PC-3 (cell line): ENCODE data around the gene TSHZ3. TPM values are rescaled to one million over a fixed set of nuclear protein-coding genes. Genes with fewer than 3 reads are reported as not detected.

Experiments
- ATAC-seq: fragments of 200-7000 bp; cut with Tn5 transposase; 2 replicates; pipeline ENCODE4 v1.9.1; 2020; ENCODE audit warnings: mild to moderate bottlenecking, moderate library complexity
- BruUV-seq: library from RNA; stranded (reverse); fragments of 400-500 nt; replicated peaks from 2 replicates; lab custom pipeline; 2021; lab: Mats Ljungman, UMichigan
- CTCF ChIA-PET: fragments of 300-600 bp; sonication (Branson Sonifier 250); formaldehyde crosslinking; loops from one replicate; lab custom pipeline; 2022; ENCODE audit warnings: antibody characterized with exemption; lab: Charles Lee
- POLR2A ChIA-PET: fragments of 300-600 bp; sonication (Branson Sonifier 250); formaldehyde crosslinking; loops from one replicate; lab custom pipeline; 2022; ENCODE audit warnings: antibody characterized with exemption; ENCODE audit not compliant: unreplicated experiment; lab: Charles Lee
- DNase-seq: peaks from one replicate; pipeline ENCODE4 v3.0.0-alpha.2; 2015
- H2AFZ ChIP-seq: fragments of 300-600 bp; sonication (generic); 2 replicates; pipeline ENCODE4 v1.6.0; 2016; ENCODE audit warnings: antibody characterized with exemption, low read length
- H3F3A ChIP-seq: fragments of 300-600 bp; sonication (generic); one replicate; pipeline ENCODE4 v1.6.0; 2017; ENCODE audit warnings: antibody characterized with exemption, low read length, control low read depth, mild to moderate bottlenecking; ENCODE audit not compliant: unreplicated experiment
- H3K27ac ChIP-seq: fragments of 300-600 bp; sonication (generic); 2 replicates; pipeline ENCODE4 v1.5.1; 2016; ENCODE audit warnings: mild to moderate bottlenecking, low read length
- H3K27me3 ChIP-seq: fragments of 300-600 bp; sonication (generic); 2 replicates; pipeline ENCODE4 v1.6.1; 2016; ENCODE audit warnings: low read length, mixed read lengths
- H3K36me3 ChIP-seq: fragments of 300-600 bp; sonication (generic); 2 replicates; pipeline ENCODE4 v1.6.1; 2016; ENCODE audit warnings: low read depth, mixed run types, low read length, mixed read lengths
- H3K4me1 ChIP-seq: fragments of 300-600 bp; sonication (generic); 2 replicates; pipeline ENCODE4 v1.5.1; 2016; ENCODE audit warnings: low read length; ENCODE audit not compliant: insufficient read depth
- H3K4me2 ChIP-seq: fragments of 300-600 bp; sonication (generic); 2 replicates; pipeline ENCODE4 v1.6.0; 2016; ENCODE audit warnings: low read length
- H3K4me3 ChIP-seq: fragments of 300-600 bp; sonication (generic); 2 replicates; pipeline ENCODE4 v1.5.1; 2016; ENCODE audit warnings: mild to moderate bottlenecking, low read length, mixed read lengths
- H3K79me2 ChIP-seq: fragments of 300-600 bp; sonication (generic); 2 replicates; pipeline ENCODE4 v1.6.1; 2017; ENCODE audit warnings: low read length, mixed read lengths
- H3K9ac ChIP-seq: fragments of 300-600 bp; sonication (generic); 2 replicates; pipeline ENCODE4 v1.6.0; 2016; ENCODE audit warnings: mild to moderate bottlenecking, low read length
- H3K9me2 ChIP-seq: fragments of 300-600 bp; sonication (generic); replicated peaks from 2 replicates; pipeline ENCODE4 v1.6.1; 2016; ENCODE audit warnings: mixed run types, low read length, mixed read lengths
- H3K9me3 ChIP-seq: fragments of 300-600 bp; sonication (generic); 2 replicates; pipeline ENCODE4 v1.6.1; 2016; ENCODE audit warnings: low read length, mixed read lengths
- H4K20me1 ChIP-seq: fragments of 300-600 bp; sonication (generic); 2 replicates; pipeline ENCODE4 v1.6.1; 2016; ENCODE audit warnings: low read length, mixed read lengths
- EZH2 ChIP-seq: fragments of 300-600 bp; sonication (generic); IDR thresholded peaks from one replicate; pipeline ENCODE4 v1.6.1; 2017; ENCODE audit warnings: antibody characterized with exemption, mild to moderate bottlenecking, low read length; ENCODE audit not compliant: unreplicated experiment
- EZH2phosphoT487 ChIP-seq: fragments of 300-600 bp; sonication (generic); IDR thresholded peaks from 2 replicates; pipeline ENCODE4 v1.6.1; 2018; ENCODE audit warnings: mild to moderate bottlenecking, antibody characterized with exemption, low read length, borderline replicate concordance
- intact Hi-C: fragments of 100-400 bp; cut with micrococcal nuclease; formaldehyde crosslinking; loops from 2 replicates; pipeline ENCODE4 v1.9.0; 2023
- total RNA-seq: library from RNA; depleted of rRNA; stranded (reverse); fragments of >200 nt; gene quantifications from 2 replicates; pipeline ENCODE4 v1.2.3, GENCODE V29; 2014
- TF ChIP-seq, protein P1 (sequence below): fragments of 300-600 bp; sonication (generic); conservative IDR thresholded peaks from 2 replicates; pipeline ENCODE4 v1.5.1; 2017; ENCODE audit warnings: antibody characterized with exemption, low read depth, mild to moderate bottlenecking, low read length

The TSHZ3 gene
- total RNA-seq, 1 experiment from 2014 or later: 0.18 TPM

DNA sequence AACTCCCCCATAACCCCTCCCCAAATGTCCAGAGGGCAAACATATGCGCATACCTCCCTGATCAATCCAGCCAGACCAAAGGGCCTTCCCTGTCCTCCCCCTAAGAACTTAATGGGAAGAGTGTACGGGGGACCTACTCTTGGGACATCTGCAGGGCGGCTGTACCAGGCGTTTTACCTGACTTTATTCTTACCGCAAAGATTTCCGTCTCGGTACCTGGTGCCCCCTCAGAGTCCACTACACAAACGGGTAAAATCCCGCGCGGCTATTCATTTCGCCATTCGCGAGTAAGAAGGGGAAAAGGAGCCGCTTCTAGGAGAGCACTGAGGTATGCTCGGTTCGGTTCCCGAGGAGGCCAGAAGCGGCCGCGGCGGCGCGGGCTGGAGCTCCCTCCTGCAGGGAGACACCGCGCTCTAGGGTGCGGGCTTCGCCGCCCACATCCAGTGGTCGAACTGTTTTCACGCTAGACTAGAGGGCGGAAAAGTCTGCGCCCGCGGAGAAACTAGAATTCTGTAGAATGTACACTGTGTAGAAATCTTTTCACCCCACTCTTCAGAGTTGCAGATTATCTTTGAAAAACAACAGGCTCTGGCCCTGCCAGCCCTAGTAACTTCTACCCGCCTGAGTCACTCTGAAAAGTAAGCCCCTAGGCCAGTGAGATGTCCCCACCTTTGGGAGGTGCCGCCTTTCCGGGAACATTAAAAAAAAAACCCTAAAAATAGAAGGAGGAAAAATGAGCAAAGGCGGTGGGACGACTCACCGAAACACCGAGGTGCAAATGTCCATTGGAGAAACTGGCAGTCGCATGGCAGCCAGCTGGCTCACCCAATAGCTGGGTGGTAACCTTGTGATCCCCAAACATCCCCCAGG, 3.8 kb upstream of the TSHZ3 start:
- Histone ChIP-seq H3K36me3 (no peaks in the 10 kb centered on the region), H3F3A (no peaks in the 10 kb centered on the region), H3K4me2 (no peak overlapping the region), H3K27ac (no peak overlapping the region), H2AFZ (no peak overlapping the region), H3K9me2 (no peaks in the 10 kb centered on the region), H3K4me3 (no peak overlapping the region), H3K27me3 (0 out of 2 replicates have a peak, but pooled peaks cover 6% of the 10 kb centered on the region), H3K9me3 (no peaks in the 10 kb centered on the region), H3K79me2 (no peaks in the 10 kb centered on the region), H3K9ac (no peak overlapping the region), H3K4me1 (no peaks in the 10 kb centered on the region), H4K20me1 (no peaks in the 10 kb centered on the region)
- ChIA-PET POLR2A (no interaction called here), CTCF (no interaction called here)
- no TSS peak for BruUV-seq
- intact Hi-C loops: no loop called here
- no peak for ATAC-seq
- TF ChIP-seq EZH2phosphoT487: no peak
- TF ChIP-seq EZH2: no peak
- no peak for DNase-seq

DNA sequence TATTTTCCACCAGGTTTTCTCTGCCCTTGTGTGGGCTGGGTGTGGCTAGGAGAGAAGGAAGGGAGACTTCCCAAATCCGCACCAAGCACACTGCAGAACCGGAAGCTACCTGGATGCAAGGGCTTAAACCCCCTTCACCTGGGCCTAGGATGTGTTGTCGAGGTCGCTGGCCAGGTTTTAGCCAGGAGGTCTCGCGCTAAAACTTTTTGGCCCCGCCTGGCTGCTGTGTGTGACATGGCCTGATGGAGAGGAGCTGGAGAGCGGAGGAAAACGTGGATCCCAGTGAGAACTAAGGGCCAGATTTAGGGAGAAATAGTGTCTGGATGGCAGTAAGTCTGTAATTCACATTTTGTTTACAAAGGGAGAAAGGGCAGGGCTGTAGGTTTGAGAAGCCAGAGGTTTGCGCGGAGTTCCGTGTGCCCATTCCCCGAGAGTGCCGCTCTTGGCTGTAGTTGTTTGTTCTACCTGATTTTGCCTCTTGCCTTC, 3.1 kb upstream of the TSHZ3 start:
- 0 out of 2 replicates have a peak, but pooled peaks cover 6% of the 10 kb centered on the region for H3K27me3 ChIP-seq
- CTCF ChIA-PET: no interaction called here
- no peak overlapping the region for H3K9ac ChIP-seq

DNA sequence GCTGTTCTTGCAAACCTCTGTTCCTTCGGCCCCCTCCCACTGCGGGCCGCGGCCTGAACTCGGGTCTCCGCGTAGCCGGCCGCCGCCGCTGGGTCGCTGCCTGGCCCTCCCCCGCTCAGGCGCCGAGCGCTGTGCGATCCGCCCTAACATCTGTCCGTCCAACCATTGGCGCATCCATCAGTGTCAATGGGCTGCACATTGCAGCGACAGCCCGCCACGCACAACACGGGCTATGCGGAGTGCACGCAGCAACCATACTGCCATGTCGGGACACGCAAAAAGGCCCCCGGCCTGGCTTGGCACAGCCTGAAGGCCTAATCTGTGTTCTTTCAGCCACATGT, 2.6 kb upstream of the TSHZ3 start:
- no peak overlapping the region for H3K27ac ChIP-seq
- H2AFZ ChIP-seq: no peak overlapping the region
- H3K27me3 ChIP-seq: 0 out of 2 replicates have a peak, but pooled peaks cover 6% of the 10 kb centered on the region
- no peak for ATAC-seq
- no peak for DNase-seq
- POLR2A ChIA-PET: no interaction called here
- no peak overlapping the region for H3K4me3 ChIP-seq
- CTCF ChIA-PET: no interaction called here
- H3F3A ChIP-seq: no peaks in the 10 kb centered on the region
- H3K9ac ChIP-seq: no peak overlapping the region
- intact Hi-C loops: no loop called here
- TF ChIP-seq EZH2 (no peak), EZH2phosphoT487 (no peak)
- TF ChIP-seq, protein P1, sequence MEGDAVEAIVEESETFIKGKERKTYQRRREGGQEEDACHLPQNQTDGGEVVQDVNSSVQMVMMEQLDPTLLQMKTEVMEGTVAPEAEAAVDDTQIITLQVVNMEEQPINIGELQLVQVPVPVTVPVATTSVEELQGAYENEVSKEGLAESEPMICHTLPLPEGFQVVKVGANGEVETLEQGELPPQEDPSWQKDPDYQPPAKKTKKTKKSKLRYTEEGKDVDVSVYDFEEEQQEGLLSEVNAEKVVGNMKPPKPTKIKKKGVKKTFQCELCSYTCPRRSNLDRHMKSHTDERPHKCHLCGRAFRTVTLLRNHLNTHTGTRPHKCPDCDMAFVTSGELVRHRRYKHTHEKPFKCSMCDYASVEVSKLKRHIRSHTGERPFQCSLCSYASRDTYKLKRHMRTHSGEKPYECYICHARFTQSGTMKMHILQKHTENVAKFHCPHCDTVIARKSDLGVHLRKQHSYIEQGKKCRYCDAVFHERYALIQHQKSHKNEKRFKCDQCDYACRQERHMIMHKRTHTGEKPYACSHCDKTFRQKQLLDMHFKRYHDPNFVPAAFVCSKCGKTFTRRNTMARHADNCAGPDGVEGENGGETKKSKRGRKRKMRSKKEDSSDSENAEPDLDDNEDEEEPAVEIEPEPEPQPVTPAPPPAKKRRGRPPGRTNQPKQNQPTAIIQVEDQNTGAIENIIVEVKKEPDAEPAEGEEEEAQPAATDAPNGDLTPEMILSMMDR: no peak
- no peak overlapping the region for H3K4me2 ChIP-seq
- no peaks in the 10 kb centered on the region for H3K9me3 ChIP-seq
- no peaks in the 10 kb centered on the region for H3K9me2 ChIP-seq
- H3K36me3 ChIP-seq: no peaks in the 10 kb centered on the region
- no TSS peak for BruUV-seq
- H3K79me2 ChIP-seq: no peaks in the 10 kb centered on the region
- H3K4me1 ChIP-seq: no peaks in the 10 kb centered on the region
- no peaks in the 10 kb centered on the region for H4K20me1 ChIP-seq

More for the DNA sequence above, 3.1 kb upstream of the TSHZ3 start:
- Histone ChIP-seq H3K79me2 (no peaks in the 10 kb centered on the region), H3K9me2 (no peaks in the 10 kb centered on the region), H3K36me3 (no peaks in the 10 kb centered on the region), H3K4me1 (no peaks in the 10 kb centered on the region), H3K27ac (no peak overlapping the region), H2AFZ (no peak overlapping the region), H3F3A (no peaks in the 10 kb centered on the region), H3K4me2 (no peak overlapping the region), H3K4me3 (no peak overlapping the region), H4K20me1 (no peaks in the 10 kb centered on the region), H3K9me3 (no peaks in the 10 kb centered on the region)
- intact Hi-C loops: no loop called here
- POLR2A ChIA-PET: no interaction called here
- DNase-seq (no peak), ATAC-seq (no peak)
- TF ChIP-seq, protein P1: no peak
- no peak for TF ChIP-seq EZH2phosphoT487
- TF ChIP-seq EZH2: no peak
- no TSS peak for BruUV-seq
